HG03039 (cell line): ENCODE results near the gene CCDC90B.
A peak's percentile ranks its signal among the peaks of the same experiment; 100 is the strongest.
"Not testable (repeated sequence)": the region's sequence is repeated elsewhere in the genome, so short reads cannot be mapped to it uniquely, and the experiment has no call there.

ENCODE experiments used
- ATAC-seq: cut with Tn5 transposase; IDR thresholded peaks from one replicate; pipeline ENCODE4 v1.9.1; 2021; ENCODE audit warnings: mild to moderate bottlenecking, moderate library complexity; ENCODE audit not compliant: unreplicated experiment

The CCDC90B gene, protein sequence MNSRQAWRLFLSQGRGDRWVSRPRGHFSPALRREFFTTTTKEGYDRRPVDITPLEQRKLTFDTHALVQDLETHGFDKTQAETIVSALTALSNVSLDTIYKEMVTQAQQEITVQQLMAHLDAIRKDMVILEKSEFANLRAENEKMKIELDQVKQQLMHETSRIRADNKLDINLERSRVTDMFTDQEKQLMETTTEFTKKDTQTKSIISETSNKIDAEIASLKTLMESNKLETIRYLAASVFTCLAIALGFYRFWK

DNA sequence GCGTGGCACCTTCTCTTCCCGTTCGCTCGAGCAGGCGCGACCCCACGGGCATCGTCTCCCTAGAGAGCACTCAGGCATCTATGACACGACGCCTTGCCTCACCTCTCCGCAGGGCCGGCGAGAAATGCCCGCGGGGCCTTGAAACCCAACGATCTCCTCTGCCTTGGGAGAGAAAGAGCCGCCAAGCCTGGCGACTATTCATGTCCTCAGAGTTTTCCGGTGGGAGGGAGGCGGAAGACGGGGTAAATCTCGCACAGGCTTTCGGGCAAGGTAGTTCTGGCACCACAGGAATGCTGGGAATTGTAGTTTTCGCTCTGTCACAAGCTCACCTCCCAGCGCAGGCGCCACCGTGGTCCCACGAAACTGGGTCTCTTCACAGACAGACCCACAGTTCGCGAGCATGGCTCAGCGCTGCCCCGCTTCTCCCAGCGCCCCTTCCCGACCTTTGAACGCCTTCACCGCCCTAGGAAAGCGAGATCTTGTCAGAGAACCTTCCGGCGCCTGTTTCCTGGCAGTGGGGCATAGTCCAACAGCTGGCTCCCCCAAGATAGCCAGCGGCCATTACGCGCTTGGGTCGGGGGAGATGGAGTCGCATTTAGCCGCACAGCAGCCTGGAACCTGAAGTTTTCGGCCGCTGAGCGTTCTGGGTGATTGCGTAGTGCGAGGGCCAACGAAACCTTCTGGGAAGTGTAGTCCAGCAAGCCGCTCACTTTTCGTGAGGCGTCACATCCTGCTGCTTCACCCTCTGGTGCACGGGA lies at the start of gene CCDC90B:
Gene CCDC90B, minus strand, starts transcription at position 597 of the 758 bp plus-strand sequence. Its CDS starts 395 bp downstream, at position 202.
- peak; percentile 89 for ATAC-seq

DNA sequence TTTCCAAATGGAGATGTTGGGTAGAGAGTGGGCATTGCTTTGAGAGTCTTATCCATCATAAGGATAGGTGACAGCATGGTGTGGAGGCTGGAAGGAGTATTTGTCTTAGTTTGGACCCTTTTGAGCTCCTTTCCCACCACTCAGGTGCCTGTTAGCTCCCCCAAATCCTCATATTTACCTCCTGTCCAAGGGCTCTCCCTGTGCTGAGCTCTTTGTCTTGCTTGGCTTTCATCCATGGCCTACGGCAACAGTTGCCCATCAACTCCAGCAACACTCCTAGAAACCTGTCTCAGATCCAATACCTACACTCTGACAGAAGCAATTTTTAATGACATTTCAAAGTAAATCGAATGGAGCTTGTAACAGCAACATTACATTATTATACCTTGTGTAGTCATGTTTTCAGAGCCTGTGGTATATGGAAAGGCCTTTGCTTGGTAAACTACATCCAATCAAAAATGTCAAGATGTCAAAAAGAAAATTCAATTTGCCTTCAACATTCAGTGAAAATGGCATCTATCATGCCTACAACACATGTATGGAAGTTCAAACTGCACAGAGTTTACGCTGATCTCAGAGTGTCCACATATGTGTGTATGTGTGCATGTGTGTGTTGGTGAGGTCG lies 49.4 kb upstream of the CCDC90B start:
- no peak for ATAC-seq

DNA sequence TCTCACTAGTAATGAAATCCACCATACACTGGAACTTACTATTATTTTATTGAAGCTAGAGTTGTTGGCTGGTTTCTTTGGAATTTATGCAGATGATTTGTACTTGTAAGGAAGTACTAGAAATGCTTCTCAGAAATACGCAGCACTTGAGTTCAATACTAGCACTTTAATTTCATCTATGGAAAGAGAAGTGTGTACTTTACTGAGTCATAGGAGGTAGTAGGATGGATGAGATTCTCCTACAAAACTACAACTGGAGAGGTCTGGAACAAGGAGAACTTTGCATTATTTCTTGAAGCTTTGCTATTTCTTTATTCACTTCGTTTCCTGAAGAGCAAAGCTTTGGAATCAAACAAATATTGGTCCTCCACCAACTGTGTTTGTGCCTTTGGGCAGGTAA lies 44.1 kb upstream of the CCDC90B start:
- ATAC-seq: no peak

DNA sequence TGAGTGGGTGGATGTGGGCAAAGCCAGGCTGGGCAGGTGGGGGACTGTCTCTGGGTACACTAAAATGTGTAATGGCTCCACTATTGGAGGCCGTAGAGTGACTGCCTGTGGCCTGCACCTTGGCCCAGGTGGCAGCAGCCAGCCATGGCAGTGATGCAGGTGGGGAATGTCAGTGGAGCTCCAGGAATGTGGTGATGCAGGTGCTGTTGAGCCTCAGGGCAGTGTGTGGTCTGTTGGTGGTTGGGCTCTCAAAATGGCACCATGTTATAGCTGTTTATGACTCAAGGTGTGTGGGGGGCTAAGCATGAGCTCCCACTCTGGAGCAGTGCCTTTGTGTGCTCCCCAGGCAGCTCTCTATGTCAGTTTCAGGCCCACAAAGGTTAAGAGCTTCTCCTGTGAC lies 40.2 kb upstream of the CCDC90B start:
- ATAC-seq: no peak

DNA sequence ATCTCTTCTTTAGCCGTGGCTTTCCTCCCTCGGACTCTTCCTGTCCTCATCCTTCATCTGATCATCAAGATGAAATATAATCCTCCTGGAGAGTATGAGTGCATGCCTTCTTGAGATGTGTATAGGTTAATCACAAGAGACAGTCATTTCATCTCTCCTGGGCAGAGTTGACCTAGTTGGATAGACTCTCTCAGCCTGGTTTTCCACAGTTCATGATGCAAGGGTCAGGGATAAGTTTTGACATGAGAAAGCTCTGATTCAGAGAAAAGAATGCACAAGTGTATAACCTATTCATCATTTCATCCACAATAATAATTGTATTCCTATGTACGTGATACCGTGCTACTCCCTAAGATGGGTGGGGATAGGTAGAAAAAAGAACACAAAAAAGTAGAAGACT lies 33.2 kb upstream of the CCDC90B start:
- no peak for ATAC-seq

DNA sequence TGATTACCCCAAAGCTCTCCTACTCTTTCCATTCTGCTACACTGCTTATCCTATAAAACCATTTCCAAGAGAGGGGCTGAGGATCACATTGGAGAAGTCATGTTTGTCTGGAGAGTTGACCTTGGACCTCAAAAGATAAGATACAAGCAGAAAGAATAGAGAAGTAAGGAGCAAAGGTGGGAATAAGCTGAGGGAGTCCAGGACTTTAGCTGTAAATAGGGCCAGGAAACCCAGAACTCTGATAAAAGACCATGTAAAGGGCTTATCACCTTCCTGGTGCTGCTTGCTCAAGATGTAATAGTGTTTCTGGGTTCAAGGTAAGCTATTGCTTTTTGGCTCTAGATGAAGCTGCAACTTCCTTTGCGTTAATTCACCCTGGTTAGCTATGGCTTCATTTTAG lies 32.8 kb upstream of the CCDC90B start:
- ATAC-seq: no peak

DNA sequence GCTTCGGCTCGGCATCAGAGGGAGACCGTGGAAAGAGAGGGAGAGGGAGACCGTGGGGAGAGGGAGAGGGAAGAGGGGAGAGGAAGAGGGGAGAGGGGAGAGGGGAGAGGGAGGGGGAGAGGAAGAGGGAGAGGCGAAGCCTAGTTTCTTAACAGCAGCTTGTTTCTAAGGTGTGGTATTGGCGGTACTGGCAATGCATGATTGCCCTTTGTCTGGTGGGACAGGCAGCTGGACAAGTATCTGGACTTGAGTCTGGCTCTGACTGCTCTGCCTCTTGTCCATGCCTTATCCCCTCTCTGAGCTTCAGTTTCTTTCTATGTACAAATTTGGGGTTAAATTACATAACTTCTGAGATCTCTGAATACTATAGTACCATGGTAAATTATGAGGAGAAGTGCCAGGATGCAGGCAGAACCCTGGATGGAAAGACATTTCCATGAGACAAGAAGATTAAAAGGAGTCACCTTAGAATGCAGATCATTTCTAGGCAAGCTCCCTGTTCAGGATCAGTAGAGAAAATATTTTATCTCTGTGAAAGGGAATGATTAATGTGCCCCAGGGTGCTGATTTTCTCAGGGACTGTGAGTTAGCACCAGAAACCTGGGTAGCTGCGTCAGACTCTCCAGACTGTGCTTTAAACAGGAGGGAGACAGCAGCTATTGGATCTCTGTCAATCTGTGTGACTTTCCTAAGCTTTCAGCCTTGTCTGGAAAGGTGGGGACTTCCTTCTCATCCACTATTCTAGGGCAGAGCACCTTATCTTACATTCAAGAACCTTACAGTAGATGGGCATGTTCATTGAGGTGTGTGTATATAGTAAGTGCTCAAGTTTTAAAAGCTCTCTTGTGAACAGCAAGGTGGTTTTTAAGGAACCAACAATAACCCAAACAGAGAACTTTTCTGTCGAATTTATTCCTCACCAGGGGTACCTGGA lies 31.9 kb upstream of the CCDC90B start:
- no peak for ATAC-seq

DNA sequence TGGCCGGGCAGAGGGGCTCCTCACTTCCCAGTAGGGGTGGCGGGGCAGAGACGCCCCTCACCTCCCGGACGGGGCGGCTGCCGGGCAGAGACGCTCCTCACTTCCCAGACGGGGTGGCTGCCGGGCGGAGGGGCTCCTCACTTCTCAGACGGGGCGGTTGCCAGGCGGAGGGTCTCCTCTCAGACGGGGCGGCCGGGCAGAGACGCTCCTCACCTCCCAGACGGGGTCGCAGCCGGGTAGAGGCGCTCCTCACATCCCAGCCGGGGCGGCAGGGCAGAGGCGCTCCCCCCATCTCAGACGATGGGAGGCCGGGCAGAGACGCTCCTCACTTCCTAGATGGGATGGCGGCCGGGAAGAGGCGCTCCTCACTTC lies 30.7 kb upstream of the CCDC90B start:
- not testable (repeated sequence) for ATAC-seq

DNA sequence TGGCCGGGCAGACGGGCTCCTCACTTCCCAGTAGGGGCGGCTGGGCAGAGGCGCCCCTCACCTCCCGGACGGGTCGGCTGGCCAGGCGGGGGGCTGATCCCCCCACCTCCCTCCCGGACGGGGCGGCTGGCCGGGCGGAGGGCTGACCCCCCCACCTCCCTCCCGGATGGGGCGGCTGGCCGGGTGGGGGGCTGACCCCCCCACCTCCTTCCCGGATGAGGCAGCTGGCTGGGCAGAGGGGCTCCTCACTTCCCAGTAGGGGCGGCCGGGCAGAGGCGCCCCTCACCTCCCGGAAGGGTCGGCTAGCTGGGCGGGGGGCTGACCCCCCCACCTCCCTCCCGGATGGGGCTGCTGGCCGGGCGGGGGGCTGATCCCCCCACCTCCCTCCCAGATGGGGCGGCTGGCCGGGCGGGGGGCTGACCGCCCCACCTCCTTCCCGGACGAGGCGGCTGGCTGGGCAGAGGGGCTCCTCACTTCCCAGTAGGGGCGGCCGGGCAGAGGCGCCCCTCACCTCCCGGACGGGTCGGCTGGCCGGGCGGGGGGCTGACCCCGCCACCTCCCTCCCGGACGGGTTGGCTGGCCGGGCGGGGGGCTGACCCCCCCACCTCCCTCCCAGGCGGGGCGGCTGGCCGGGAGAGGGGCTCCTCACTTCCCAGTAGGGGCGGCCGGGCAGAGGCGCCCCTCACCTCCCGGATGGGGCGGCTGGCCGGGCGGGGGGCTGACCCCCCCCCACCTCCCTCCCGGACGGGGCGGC lies 30.2 kb upstream of the CCDC90B start:
- ATAC-seq: not testable (repeated sequence)

DNA sequence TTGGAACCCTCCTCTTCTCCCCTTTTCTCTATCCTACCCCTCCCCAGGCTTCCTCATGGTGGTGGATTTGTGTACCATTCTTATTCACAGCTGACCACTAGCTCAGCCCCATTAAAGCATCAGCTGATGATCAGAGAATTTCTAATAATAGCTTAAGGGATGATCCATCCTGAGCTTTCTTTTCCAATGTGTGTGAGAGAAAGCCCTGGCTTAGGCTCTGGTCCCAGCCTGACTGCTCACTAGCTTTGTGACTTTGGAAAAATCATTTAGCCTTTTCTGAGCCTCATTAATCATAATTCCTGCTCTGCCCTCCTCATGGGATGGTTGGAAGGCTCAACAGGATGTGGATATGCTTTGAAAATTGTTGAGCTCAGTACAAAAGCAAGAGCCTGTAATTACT lies 26.3 kb upstream of the CCDC90B start:
- no peak for ATAC-seq

DNA sequence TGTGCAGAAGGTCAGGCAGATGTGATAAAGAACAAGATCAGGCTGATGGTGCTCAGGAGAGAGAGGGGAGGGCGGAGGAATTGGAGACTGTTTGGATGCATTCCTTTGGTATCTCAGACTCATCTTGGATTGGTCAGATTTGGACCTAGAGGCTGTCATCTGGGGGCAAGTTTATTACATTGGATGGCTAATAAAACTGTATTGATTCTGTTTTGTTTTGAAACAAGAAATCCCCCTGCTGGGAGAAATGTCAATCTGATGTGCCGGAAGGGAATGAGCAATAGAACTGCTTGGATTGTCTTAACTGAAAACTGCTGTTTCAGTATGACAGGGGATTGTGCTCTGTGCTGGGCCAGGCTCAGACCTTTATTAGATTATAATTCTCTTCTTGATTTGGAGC lies 25.5 kb upstream of the CCDC90B start:
- ATAC-seq: no peak

DNA sequence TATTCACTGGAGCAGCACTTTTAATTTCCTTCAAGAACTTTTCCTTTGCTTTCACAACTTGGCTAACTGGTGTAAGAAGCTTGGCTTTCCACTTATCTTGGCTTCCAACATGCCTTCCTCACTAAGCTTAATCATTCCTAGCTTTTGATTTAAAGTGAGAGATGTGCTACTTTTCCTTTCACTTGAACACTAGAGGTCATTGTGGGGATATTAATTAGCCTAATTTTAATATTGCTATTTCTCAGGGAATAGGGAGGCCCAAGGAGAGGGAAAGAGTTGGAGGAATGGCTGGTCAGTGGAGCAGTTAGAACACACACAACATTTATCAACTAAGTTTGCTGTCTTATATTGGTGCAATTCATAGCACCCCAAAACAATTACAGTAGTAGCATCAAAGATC lies 24.6 kb upstream of the CCDC90B start:
- ATAC-seq: no peak

DNA sequence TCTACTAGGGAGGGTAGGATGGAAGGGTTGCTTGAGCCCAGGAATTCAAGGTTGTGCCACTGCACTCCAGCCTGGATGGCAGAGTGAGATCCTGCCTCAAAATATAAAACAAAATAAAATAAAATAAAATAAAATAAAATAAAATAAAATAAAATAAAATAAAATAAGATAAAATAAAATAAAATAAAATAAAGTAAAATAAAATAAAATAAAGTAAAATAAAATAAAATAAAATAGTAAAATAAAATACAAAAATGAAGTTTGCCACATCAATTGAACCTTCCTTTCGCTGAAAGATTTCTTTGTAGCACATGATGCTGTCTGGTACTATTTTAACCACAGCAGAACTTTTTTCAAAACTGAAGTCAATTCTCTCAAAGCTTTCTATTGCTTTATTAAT lies 22.4 kb upstream of the CCDC90B start:
- ATAC-seq: not testable (repeated sequence)

DNA sequence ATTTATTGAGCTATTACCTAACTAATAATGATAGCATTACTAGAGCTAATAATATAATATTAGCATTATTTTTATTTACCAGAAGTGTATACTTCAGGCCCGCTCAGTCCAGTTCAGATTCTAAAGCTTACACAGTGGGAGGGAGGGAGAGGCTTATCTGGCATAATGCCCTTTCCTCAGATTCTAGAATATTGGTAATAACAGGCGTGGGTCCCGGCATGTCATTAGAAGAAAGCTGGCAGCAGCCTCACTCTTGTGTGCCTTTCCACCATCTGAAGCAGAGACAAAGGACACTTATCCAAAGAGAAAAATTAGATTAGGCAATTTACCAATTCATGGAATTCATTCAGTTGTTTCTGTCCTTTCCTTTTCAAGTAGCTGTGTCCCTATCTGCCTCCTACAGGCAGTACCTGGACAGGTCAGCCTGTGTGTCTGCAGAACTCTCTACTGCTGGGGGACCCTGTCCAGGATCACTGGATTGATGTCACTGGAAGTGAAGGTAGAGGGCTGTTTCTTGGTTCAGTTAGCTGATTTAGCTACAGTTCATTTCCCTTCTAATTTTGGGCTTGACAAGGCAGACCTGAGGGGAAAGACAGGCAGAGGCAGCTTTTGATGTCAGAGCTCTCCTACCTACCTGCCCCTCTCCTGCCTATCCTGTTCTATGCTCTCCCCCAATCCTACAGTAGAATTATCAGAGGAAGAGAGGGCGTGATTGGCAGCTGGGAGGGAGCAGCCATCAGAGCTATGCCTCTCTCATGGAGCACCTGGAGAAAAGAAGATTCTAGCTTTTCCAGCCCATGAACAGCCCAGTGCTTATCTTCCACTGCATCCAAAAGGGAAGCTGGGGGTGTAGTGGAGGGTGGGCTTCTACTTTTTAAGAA lies 20.3 kb upstream of the CCDC90B start:
- no peak for ATAC-seq

DNA sequence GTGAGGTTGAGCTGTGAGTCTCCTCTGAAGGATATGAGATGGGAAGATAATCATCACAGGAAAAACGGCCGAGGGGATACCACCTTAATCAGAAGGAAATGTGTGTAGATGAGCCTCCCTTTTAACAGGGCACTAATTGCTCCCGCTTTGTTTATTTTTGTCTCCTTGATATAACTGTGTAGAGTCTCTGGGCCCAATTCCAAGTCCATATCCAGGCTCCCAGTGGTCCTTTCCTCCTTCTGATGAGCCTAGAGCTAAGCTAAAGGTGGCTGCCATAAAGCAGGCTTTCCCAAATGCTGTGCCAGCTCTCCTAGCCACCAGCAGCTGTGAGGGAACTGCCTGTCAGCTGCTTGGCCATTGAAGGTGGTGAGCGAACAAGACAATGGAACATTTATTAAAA lies 17.1 kb upstream of the CCDC90B start:
- no peak for ATAC-seq

DNA sequence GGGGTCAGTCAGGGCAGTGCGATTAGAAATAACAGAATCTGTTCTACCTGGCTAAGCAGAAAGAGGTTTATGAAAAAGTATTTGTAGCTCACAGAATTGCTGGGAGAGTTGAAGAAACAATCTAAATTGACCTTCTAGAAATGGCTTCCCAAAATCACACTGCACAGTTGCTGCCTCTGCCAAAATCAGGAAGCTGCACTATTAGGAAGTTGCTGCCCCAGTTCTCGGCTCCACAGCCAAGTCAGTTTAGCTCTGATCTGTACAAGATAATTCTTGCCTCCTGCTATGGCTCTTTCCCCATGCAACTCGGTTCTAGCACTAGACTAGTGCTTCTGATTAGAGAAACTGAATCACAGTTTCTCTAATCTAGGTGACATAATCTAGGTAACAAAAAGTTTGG lies 16.0 kb upstream of the CCDC90B start:
- no peak for ATAC-seq

DNA sequence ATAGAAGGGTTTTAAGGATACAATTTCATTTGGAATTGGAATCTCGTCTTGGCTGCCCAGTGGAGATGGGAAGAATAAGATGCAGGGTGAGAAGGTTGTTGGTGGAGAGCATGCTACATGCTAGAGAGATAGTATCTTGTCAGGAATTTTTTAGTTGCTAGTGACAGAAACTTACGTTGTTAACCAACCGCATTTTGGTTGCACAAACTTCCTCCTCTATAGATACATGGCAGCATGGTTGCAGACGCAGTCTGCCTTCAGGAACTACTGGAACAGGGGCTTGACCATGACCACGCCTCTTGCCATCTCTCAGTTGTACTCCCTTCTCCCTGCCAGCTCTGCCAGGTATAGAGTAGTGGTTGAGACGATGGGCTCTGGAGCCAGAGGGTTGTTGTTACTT lies 13.5 kb upstream of the CCDC90B start:
- no peak for ATAC-seq

DNA sequence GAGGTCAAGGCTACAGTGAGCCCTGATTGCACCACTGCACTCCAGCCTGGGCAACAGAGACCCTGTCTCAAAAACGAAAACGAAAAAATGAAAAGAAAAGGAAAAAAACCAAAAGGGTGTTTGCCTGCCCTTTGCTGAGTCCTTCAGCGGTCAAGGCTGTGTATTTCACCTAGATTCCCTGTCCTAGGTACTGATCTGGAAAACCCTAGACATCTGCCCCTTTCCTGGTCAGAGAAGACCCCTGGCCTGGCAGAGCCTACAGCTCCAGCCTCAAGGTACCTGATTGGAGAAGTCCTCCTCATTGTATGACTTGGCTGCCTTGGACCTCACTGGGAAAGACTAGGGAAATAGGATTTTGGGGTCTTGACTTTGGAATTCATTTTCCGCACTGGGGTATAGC lies 8.0 kb upstream of the CCDC90B start:
- no peak for ATAC-seq

DNA sequence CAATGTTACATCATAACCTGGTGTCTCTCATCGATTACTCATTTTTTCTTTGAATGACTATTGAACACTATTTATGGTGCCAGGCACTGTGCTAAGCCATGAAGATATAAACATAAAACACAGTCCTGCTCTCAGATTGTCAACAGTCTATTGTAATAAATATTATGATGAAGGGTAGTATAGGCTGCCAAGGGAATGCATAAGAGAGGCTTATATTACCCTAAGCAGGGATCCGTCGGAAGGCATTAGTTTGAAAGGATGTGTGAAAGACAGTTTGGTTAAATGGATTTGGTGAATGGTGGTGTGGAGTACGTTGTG lies 7.2 kb upstream of the CCDC90B start:
- no peak for ATAC-seq
